ENCODE data around the gene HIVEP3.

GRCh38 chr1:41462680-41463004 lies 456.1 kb downstream of the HIVEP3 start:
- no peak for TF ChIP-seq POLR2A (IDR thresholded peaks at IDR 0.05)
- TF ChIP-seq CTCF (IDR thresholded peaks at IDR 0.05) = no peak
- TF ChIP-seq EP300 (IDR thresholded peaks at IDR 0.05) = no peak

All from tibial nerve (tissue), 4 donors.